ENCODE data around the gene ZNF470. TPM values are rescaled to one million over a fixed set of nuclear protein-coding genes. Genes with fewer than 3 reads are reported as not detected.

ZNF470 gene
- total RNA-seq, 2 donors from 2014 or later: 1.9 to 2.5 TPM

DNA sequence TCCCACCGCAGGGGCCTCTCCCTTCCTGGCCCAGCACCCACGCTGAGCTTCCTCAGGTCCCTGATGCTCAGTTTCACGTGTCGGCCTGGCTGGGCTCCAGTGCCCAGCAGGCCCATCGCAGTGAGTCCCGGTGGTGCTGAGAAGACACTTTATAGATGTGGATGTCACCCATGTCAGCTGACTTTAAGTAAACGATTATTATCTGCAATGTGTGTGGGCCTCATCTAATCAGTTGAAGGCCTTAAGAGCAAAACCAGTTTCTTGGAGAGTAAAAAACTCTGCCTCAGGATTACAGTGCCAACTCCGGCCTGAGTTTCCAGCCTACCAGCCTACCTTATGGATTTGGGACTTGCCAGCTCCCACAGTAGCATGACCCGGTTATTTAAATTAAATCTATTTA is 58.4 kb downstream of the ZNF470 start:
- Histone ChIP-seq H3K9me3 (peaks cover 0 to 16% of the 10 kb centered on the region in 2 donors), H3K27ac (no peak overlapping the region), H3K27me3 (no peaks in the 10 kb centered on the region), H3K4me1 (no peaks in the 10 kb centered on the region), H3K4me3 (no peak overlapping the region), H3K36me3 (peaks cover 30% of the 10 kb centered on the region)
- TF ChIP-seq, protein P1, sequence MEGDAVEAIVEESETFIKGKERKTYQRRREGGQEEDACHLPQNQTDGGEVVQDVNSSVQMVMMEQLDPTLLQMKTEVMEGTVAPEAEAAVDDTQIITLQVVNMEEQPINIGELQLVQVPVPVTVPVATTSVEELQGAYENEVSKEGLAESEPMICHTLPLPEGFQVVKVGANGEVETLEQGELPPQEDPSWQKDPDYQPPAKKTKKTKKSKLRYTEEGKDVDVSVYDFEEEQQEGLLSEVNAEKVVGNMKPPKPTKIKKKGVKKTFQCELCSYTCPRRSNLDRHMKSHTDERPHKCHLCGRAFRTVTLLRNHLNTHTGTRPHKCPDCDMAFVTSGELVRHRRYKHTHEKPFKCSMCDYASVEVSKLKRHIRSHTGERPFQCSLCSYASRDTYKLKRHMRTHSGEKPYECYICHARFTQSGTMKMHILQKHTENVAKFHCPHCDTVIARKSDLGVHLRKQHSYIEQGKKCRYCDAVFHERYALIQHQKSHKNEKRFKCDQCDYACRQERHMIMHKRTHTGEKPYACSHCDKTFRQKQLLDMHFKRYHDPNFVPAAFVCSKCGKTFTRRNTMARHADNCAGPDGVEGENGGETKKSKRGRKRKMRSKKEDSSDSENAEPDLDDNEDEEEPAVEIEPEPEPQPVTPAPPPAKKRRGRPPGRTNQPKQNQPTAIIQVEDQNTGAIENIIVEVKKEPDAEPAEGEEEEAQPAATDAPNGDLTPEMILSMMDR (IDR thresholded peaks at IDR 0.05): no peak
- DNase-seq (ENCODE audit: low spot score): no peak

DNA sequence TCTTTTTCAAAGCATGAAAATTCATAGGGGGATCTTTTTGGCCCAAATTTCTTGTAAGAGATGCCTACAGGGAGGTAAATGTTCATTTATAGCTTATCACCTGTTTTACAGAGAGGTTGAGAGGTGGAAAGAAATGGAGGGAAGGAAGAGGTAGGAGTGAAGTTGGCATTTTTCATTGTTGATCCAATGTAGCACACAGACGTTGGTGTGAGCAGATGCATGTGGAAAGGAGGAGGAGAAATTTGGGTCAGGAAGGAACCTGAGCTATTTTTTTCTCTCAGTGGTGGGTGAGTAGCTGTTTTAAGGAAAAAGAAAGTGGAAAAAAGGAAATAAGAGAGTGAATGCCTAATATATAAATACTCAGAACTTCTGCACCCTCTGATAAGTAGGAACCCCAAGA is 65.8 kb downstream of the ZNF470 start:
- H3K4me3 ChIP-seq: no peak overlapping the region
- no peak for DNase-seq (ENCODE audit: low spot score)
- H3K4me1 ChIP-seq: no peaks in the 10 kb centered on the region
- H3K27ac ChIP-seq: no peak overlapping the region
- no peaks in the 10 kb centered on the region for H3K36me3 ChIP-seq
- peaks cover 0 to 30% of the 10 kb centered on the region in 2 donors for H3K9me3 ChIP-seq
- TF ChIP-seq, protein P1 (IDR thresholded peaks at IDR 0.05): no peak
- no peaks in the 10 kb centered on the region for H3K27me3 ChIP-seq

DNA sequence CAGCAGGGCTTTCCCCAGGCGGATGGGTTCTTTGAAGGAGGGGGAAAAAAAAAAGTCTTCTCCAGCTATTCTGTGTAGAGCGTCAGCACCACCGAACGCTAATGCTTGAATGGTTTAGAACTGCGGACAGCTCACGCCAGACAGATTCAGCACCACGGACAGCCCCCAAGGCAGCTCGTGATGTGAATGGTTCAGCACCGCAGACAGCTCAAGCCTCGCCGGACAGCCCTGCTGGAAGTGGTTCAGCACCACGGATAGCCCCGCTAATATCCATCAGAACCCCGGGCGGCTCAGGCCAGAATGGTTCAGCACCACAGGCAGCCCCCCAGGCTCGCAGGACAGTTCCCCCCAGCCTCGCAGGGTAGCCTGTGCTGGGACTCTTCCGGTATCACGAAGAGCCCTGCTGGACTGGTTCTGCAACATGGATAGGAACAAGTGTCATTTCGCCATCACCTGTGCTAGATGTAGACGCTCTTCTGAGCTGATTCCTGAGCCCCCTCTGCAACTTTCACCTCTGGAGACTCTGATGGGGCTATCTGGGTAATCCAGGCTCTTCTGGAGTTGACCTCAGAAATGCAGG is 70.8 kb downstream of the ZNF470 start:
- TF ChIP-seq, protein P1 (IDR thresholded peaks at IDR 0.05): no peak
- peaks cover 0 to 13% of the 10 kb centered on the region in 2 donors for H3K9me3 ChIP-seq
- H3K4me1 ChIP-seq: no peaks in the 10 kb centered on the region
- DNase-seq (ENCODE audit: low spot score): peak; percentile 59
- no peak overlapping the region for H3K27ac ChIP-seq
- peaks cover 0 to 3% of the 10 kb centered on the region in 2 donors for H3K27me3 ChIP-seq
- no peak overlapping the region for H3K4me3 ChIP-seq
- no peaks in the 10 kb centered on the region for H3K36me3 ChIP-seq

Other genes with a start within 250 kb of the ZNF470 start
- gene ZNF582, start 173.9 kb upstream of the ZNF470 start, total RNA-seq: 1 to 10 TPM; 3.9 to 6.2 TPM
- 1 to 10 TPM; 2.3 to 6.4 TPM for gene ZNF583, start 163.1 kb upstream of the ZNF470 start, total RNA-seq
- gene ZNF667, start 90.1 kb upstream of the ZNF470 start, total RNA-seq: 1 to 10 TPM; 3.5 to 5.3 TPM
- gene ZNF471, start 59.6 kb upstream of the ZNF470 start, total RNA-seq: 1 to 10 TPM; 2.1 to 2.3 TPM
- 1 to 10 TPM; 4.0 to 4.6 TPM for gene ZFP28, start 28.5 kb upstream of the ZNF470 start, total RNA-seq
- 1 to 10 TPM; 6.9 to 9.8 TPM for gene ZNF71, start 27.8 kb downstream of the ZNF470 start, total RNA-seq
- gene SMIM17, start 75.7 kb downstream of the ZNF470 start, total RNA-seq: not detected
- gene ZNF835, start 104.3 kb downstream of the ZNF470 start, total RNA-seq: 10 to 100 TPM in 1 of 2 donors, 1 to 10 TPM in 1; 6.5 to 12.8 TPM